ENCODE data around the gene CTNNA2.

DNA sequence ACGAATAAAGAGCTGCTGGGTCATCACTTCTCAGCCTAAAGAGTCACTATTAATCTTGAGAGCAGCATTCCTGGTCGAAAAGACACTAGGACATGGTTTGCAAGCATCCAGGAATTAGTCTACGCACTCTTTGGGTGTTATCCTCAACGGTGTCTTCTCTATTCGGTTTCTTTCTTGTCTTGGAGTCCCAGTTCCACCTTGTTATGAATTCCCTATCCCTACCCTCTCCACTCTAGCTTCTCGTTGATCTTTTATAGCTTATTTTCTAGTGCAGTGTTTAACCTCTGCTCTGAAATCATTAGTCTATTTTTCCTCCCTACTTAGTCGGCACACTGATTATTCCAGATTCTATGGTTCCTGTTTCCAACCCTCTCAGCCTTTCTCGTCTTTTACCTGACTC, 949.8 kb downstream of the CTNNA2 start:
- TF ChIP-seq CTCF (conservative IDR thresholded peaks at IDR 0.05) (no peak), EZH2 (IDR thresholded peaks at IDR 0.05; ENCODE audit: low read depth) (no peak)

Measured in PC-9 (cell line).